Skeletal muscle satellite cell (primary cell): ENCODE data around the gene TDRD3. TPM values are rescaled to one million over a fixed set of nuclear protein-coding genes. Genes with fewer than 3 reads are reported as not detected.

Experiments used
- H3K27me3 ChIP-seq: 2 replicates; pipeline ENCODE4 v1.7.0; 2013; ENCODE audit warnings: low read length; ENCODE audit not compliant: control insufficient read depth, insufficient read depth
- H3K36me3 ChIP-seq: 2 replicates; pipeline ENCODE4 v1.7.0; 2013; ENCODE audit warnings: mild to moderate bottlenecking, control low read depth, low read length; ENCODE audit not compliant: insufficient read depth
- H3K4me1 ChIP-seq: 2 replicates; pipeline ENCODE4 v1.7.0; 2013; ENCODE audit warnings: low read length; ENCODE audit not compliant: control insufficient read depth, insufficient read depth
- H3K4me2 ChIP-seq: 2 replicates; pipeline ENCODE4 v1.7.0; 2013; ENCODE audit warnings: mild to moderate bottlenecking, low read length
- H3K4me3 ChIP-seq: 2 replicates; pipeline ENCODE4 v1.7.0; 2013; ENCODE audit warnings: low read length
- H3K9ac ChIP-seq: 2 replicates; pipeline ENCODE4 v1.7.0; 2013; ENCODE audit warnings: mild to moderate bottlenecking, low read depth, low read length, moderate library complexity
- H3K9me3 ChIP-seq: replicated peaks from 2 replicates; pipeline ENCODE4 v1.7.0; 2013; ENCODE audit warnings: mild to moderate bottlenecking, control low read depth, low read length
- small RNA-seq: library from RNA; depleted of rRNA; stranded (forward); fragments of <200 nt; gene quantifications from one replicate; pipeline ENCODE3, GENCODE V24; 2012

Gene TDRD3

GRCh38 chr13:60623151-60623550 is 226.1 kb downstream of the TDRD3 start:
- no peaks in the 10 kb centered on the region for H3K4me1 ChIP-seq
- H3K36me3 ChIP-seq = no peaks in the 10 kb centered on the region
- H3K4me2 ChIP-seq = no peak overlapping the region
- H3K9ac ChIP-seq = no peak overlapping the region
- H3K9me3 ChIP-seq = no peaks in the 10 kb centered on the region
- no peak overlapping the region for H3K4me3 ChIP-seq
- H3K27me3 ChIP-seq = peaks cover 21% of the 10 kb centered on the region

Small RNAs within 50 kb of the gene (small RNA-seq; reads per million reads assigned to genes)
- not detected for gene RNA5SP31
